ENCODE results near the gene MYO18B.

DNA sequence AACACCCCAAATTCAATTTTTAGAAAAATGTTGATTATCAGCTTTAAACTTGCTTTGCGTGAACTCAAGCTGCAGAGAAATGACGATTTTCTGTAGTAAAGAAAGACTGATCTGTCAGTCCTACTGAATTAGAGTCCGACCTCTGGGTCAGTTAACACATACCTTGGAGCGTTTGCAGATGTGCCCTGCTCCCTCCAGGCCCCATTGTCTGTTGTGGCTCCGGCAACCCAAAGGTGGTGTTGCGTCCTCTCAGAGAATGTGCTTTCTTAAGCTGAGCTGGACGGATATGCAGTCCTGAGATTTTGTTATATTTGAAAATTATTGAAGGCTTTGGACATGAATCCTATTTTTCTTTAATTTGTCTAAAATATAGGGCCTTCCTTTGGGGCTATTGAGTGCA, 31.5 kb upstream of the MYO18B start:
- TF ChIP-seq RAD21 (IDR thresholded peaks at IDR 0.05; ENCODE audit: low read depth) = no peak
- no peak for TF ChIP-seq POLR2A (IDR thresholded peaks at IDR 0.05; ENCODE audit: borderline replicate concordance, extremely low read depth, insufficient read depth, insufficient read length)
- TF ChIP-seq TCF7L2 (IDR thresholded peaks at IDR 0.05; ENCODE audit: borderline replicate concordance, extremely low read depth, insufficient read depth, insufficient read length) = no peak
- TF ChIP-seq SRF (IDR thresholded peaks at IDR 0.05; ENCODE audit: low read depth) = no peak
- TF ChIP-seq EZH2 (IDR thresholded peaks at IDR 0.05) = no peak
